PFSK-1 (cell line): Measurements from ENCODE around the gene SAMD4B.

ENCODE experiments used
- POLR2AphosphoS5 ChIP-seq: IDR thresholded peaks from 2 replicates; pipeline ENCODE4 v1.6.1; 2012; ENCODE audit warnings: low read depth, mild to moderate bottlenecking, control low read depth, low read length, moderate library complexity
- REST ChIP-seq, 2 experiments: IDR thresholded peaks; 2 replicates each; pipeline versions ENCODE4 v1.6.1 to v1.8.0; 2011 to 2012; ENCODE audit warnings: low read depth in 2 of 2, low read length in 2 of 2, control low read depth in 1 of 2, inconsistent platforms in 1 of 2, mild to moderate bottlenecking in 1 of 2, moderate library complexity in 1 of 2; ENCODE audit not compliant: insufficient read depth in 1 of 2
- TAF1 ChIP-seq: IDR thresholded peaks from 2 replicates; pipeline ENCODE4 v1.6.1; 2012; ENCODE audit warnings: low read length, control low read depth, borderline replicate concordance; ENCODE audit not compliant: insufficient read depth

GRCh38 chr19:39318071-39318470 is 24.1 kb upstream of the SAMD4B start:
- TF ChIP-seq POLR2AphosphoS5 (no peak), TAF1 (no peak), REST (IDR thresholded peaks at IDR 0.05; ENCODE audit: insufficient read depth in 1 of 2, low read depth in 2 of 2, low read length in 2 of 2) (no peak)
